Endothelial cell of umbilical vein (primary cell): ENCODE results near the gene EMC7. TPM values are rescaled to one million over a fixed set of nuclear protein-coding genes. Genes with fewer than 3 reads are reported as not detected.

ENCODE experiments used
- BruUV-seq: library from RNA; stranded (reverse); fragments of 400-500 nt; replicated peaks from 2 replicates; lab custom pipeline; 2021; lab: Mats Ljungman, UMichigan
- CTCF ChIA-PET: fragments of 300-600, 350-600 bp; sonication (Branson Sonifier 250); formaldehyde crosslinking; loops from one replicate; lab custom pipeline; 2021; ENCODE audit warnings: antibody characterized with exemption, inconsistent platforms; lab: Charles Lee
- POLR2A ChIA-PET: fragments of 300-600, 350-600 bp; sonication (Branson Sonifier 250); formaldehyde crosslinking; loops from one replicate; lab custom pipeline; 2021; ENCODE audit warnings: antibody characterized with exemption, inconsistent platforms; lab: Charles Lee
- DNase-seq: peaks from one replicate; pipeline ENCODE4 v3.0.0-alpha.2; 2011; ENCODE audit warnings: low read depth, low spot score
- FAIRE-seq: peaks from 2 replicates; lab custom pipeline; 2011; peaks lifted over from hg19 to GRCh38; lab: Jason Lieb, UNC
- H2AFZ ChIP-seq: 2 replicates; pipeline ENCODE4 v1.6.0; 2012; ENCODE audit warnings: low read depth, low read length, control low read depth, inconsistent platforms
- H3K27ac ChIP-seq: 2 replicates; pipeline ENCODE4 v1.5.1; 2011; ENCODE audit warnings: low read depth, mild to moderate bottlenecking, control low read depth, low read length, moderate library complexity; ENCODE audit not compliant: insufficient read depth
- H3K27me3 ChIP-seq, 2 experiments: 2 replicates each; pipeline versions ENCODE4 v1.6.0 to v1.6.1; 2011; ENCODE audit warnings: low read length in 2 of 2, mixed read lengths in 1 of 2; ENCODE audit not compliant: control insufficient read depth in 2 of 2, insufficient read depth in 2 of 2
- H3K36me3 ChIP-seq, 2 experiments: 2 replicates in 1 of 2; 3 replicates in 1 of 2; pipeline ENCODE4 v1.5.1; 2011; ENCODE audit warnings: low read length in 2 of 2, mild to moderate bottlenecking in 1 of 2, moderate library complexity in 1 of 2; ENCODE audit not compliant: control insufficient read depth in 2 of 2, insufficient read depth in 2 of 2; ENCODE audit errors: extremely low read depth in 1 of 2
- H3K4me1 ChIP-seq: 3 replicates; pipeline ENCODE4 v1.5.1; 2011; ENCODE audit warnings: mild to moderate bottlenecking, low read length; ENCODE audit not compliant: control insufficient read depth, insufficient read depth; ENCODE audit errors: extremely low read depth
- H3K4me2 ChIP-seq: 2 replicates; pipeline ENCODE4 v1.6.1; 2011; ENCODE audit warnings: low read length, control low read depth, mixed read lengths; ENCODE audit not compliant: insufficient read depth
- H3K4me3 ChIP-seq, 3 experiments: fragments of 200-600 bp in 1 of 3; sonication (generic), shearing (Covaris generic) in 1 of 3; replicated peaks in 1 of 3; 2 replicates each; pipeline ENCODE4 v1.5.1; 2011 to 2016; ENCODE audit warnings: control low read depth in 3 of 3, low read length in 3 of 3, mild to moderate bottlenecking in 2 of 3, inconsistent platforms in 1 of 3, low read depth in 1 of 3, moderate library complexity in 1 of 3; ENCODE audit not compliant: insufficient read depth in 1 of 3
- H3K79me2 ChIP-seq: 2 replicates; pipeline ENCODE4 v1.6.0; 2012; ENCODE audit warnings: low read length, inconsistent platforms; ENCODE audit not compliant: control insufficient read depth, insufficient read depth
- H3K9ac ChIP-seq: replicated peaks from 2 replicates; pipeline ENCODE3; 2011; ENCODE audit warnings: low read length, control low read depth; ENCODE audit not compliant: insufficient read depth; ENCODE audit errors: extremely low read depth
- H3K9me1 ChIP-seq: replicated peaks from 3 replicates; pipeline ENCODE4 v1.6.0; 2011; ENCODE audit warnings: mild to moderate bottlenecking, low read length; ENCODE audit not compliant: control insufficient read depth, insufficient read depth; ENCODE audit errors: extremely low read depth
- H3K9me3 ChIP-seq: replicated peaks from 2 replicates; pipeline ENCODE4 v1.5.1; 2012; ENCODE audit warnings: low read length, inconsistent platforms; ENCODE audit not compliant: control insufficient read depth, insufficient read depth
- H4K20me1 ChIP-seq: replicated peaks from 2 replicates; pipeline ENCODE3; 2011; ENCODE audit warnings: mild to moderate bottlenecking, low read length; ENCODE audit not compliant: control insufficient read depth, insufficient read depth; ENCODE audit errors: extremely low read depth
- FOS ChIP-seq: IDR thresholded peaks from 2 replicates; pipeline ENCODE4 v1.6.1; 2011; ENCODE audit warnings: mild to moderate bottlenecking, low read length, moderate library complexity, borderline replicate concordance; ENCODE audit not compliant: insufficient read depth
- GATA2 ChIP-seq: IDR thresholded peaks from 2 replicates; pipeline ENCODE4 v1.7.0; 2011; ENCODE audit warnings: low read depth, mild to moderate bottlenecking, moderate library complexity, mixed read lengths, low read length; ENCODE audit not compliant: insufficient read length, insufficient read depth
- MYC ChIP-seq: IDR thresholded peaks from one replicate; pipeline ENCODE4 v1.6.1; 2011; ENCODE audit warnings: mild to moderate bottlenecking, low read depth, low read length
- POLR2A ChIP-seq: IDR thresholded peaks from 2 replicates; pipeline ENCODE4 v1.6.1; 2012; ENCODE audit warnings: low read depth, mild to moderate bottlenecking, control low read depth, low read length
- POLR2AphosphoS5 ChIP-seq: IDR thresholded peaks from 2 replicates; pipeline ENCODE4 v1.6.1; 2012; ENCODE audit warnings: low read depth, mild to moderate bottlenecking, control low read depth, low read length, moderate library complexity; ENCODE audit not compliant: insufficient read depth
- dilution Hi-C: fragments of 300-500 bp; cut with MboI; formaldehyde crosslinking; loops from one replicate; pipeline ENCODE4 v1.15.0; 2019; ENCODE audit warnings: low sequenced_read_pairs; ENCODE audit not compliant: extremely low pct_ligation_motif_present
- intact Hi-C: fragments of 100-400 bp; cut with micrococcal nuclease; formaldehyde crosslinking; loops from one replicate; pipeline ENCODE4 v1.10.0; 2022
- polyA plus RNA-seq, 4 experiments: library from polyadenylated mRNA; depleted of rRNA in 3 of 4; stranded (reverse) in 3 of 4; unstranded in 1 of 4; fragments of >200 nt; gene quantifications; 2 replicates each; pipeline versions ENCODE4 v1.2.1 to v1.2.3, GENCODE V29; 2011 to 2012; ENCODE audit warnings: missing spikeins in 1 of 4
- total RNA-seq: library from RNA; stranded (reverse); gene quantifications from 2 replicates; pipeline ENCODE4 v1.2.3, GENCODE V29; 2021
- TF ChIP-seq, protein P1 (sequence below): IDR thresholded peaks from 2 replicates; pipeline ENCODE4 v1.6.1; 2011; ENCODE audit not compliant: insufficient read depth, insufficient read length
- TF ChIP-seq, protein P2 (sequence below), 2 donors: IDR thresholded peaks; 1 replicate in 1 of 2; 2 replicates in 1 of 2; pipeline ENCODE4 v1.5.1; 2011; ENCODE audit warnings: low read length in 2 of 2, mild to moderate bottlenecking in 2 of 2, moderate library complexity in 2 of 2, control low read depth in 1 of 2, inconsistent platforms in 1 of 2, low read depth in 1 of 2; ENCODE audit not compliant: insufficient read depth in 1 of 2; ENCODE audit errors: extremely low read depth in 1 of 2

The EMC7 gene
- total and polyA plus RNA-seq, 2 donors (not counting 3 experiments of a cell fraction or from before 2014, with no cell fraction given) = 57.0 to 70.6 TPM

DNA sequence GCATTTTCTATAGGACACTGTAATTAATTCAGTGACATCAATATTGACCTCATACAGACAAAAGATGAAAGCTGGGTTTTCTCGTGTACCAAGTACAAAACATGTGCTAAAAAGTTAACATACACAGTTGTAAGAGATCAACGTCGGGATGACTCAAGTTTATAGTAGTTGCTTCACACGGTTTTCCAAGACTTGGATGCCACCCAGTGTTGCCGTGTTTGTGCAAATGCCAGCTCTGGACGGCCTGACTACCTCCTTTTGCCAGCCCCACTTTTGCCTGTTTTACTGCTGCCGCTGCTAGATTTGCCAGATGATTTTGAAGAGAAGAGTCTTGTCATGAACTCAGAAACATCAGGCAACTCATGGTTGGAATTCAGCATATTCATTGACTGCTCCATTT, 17.6 kb downstream of the EMC7 start:
- H3K9ac ChIP-seq = no peak overlapping the region
- no peak overlapping the region for H2AFZ ChIP-seq
- TF ChIP-seq POLR2A (no peak), POLR2AphosphoS5 (no peak), MYC (no peak), GATA2 (no peak), FOS (no peak)
- TF ChIP-seq, protein P1, sequence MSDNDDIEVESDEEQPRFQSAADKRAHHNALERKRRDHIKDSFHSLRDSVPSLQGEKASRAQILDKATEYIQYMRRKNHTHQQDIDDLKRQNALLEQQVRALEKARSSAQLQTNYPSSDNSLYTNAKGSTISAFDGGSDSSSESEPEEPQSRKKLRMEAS = no peak
- TF ChIP-seq, protein P2, sequence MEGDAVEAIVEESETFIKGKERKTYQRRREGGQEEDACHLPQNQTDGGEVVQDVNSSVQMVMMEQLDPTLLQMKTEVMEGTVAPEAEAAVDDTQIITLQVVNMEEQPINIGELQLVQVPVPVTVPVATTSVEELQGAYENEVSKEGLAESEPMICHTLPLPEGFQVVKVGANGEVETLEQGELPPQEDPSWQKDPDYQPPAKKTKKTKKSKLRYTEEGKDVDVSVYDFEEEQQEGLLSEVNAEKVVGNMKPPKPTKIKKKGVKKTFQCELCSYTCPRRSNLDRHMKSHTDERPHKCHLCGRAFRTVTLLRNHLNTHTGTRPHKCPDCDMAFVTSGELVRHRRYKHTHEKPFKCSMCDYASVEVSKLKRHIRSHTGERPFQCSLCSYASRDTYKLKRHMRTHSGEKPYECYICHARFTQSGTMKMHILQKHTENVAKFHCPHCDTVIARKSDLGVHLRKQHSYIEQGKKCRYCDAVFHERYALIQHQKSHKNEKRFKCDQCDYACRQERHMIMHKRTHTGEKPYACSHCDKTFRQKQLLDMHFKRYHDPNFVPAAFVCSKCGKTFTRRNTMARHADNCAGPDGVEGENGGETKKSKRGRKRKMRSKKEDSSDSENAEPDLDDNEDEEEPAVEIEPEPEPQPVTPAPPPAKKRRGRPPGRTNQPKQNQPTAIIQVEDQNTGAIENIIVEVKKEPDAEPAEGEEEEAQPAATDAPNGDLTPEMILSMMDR (IDR thresholded peaks at IDR 0.05; ENCODE audit: extremely low read depth in 1 of 2, insufficient read depth in 1 of 2, low read depth in 1 of 2, low read length in 2 of 2) = no peak
- CTCF ChIA-PET = no interaction called here
- FAIRE-seq = no peak
- no peak overlapping the region for H3K4me2 ChIP-seq
- peaks cover 11 to 14% of the 10 kb centered on the region in 2 experiments for H3K36me3 ChIP-seq
- no peaks in the 10 kb centered on the region for H4K20me1 ChIP-seq
- BruUV-seq = TSS peak; percentile 54
- no peaks in the 10 kb centered on the region for H3K9me3 ChIP-seq
- dilution Hi-C loops = no loop called here
- H3K4me3 ChIP-seq = no peak overlapping the region
- no peaks in the 10 kb centered on the region for H3K27me3 ChIP-seq
- POLR2A ChIA-PET = no interaction called here
- H3K27ac ChIP-seq = no peak overlapping the region
- no peaks in the 10 kb centered on the region for H3K4me1 ChIP-seq
- intact Hi-C loops = no loop called here
- H3K9me1 ChIP-seq = no peaks in the 10 kb centered on the region
- H3K79me2 ChIP-seq = no peaks in the 10 kb centered on the region
- DNase-seq = no peak
